GM03348 (cell line): ENCODE results near the gene SLC9A3.

Source experiments
- DNase-seq: peaks from one replicate; pipeline ENCODE4 v3.0.0; 2012; ENCODE audit warnings: low spot score

Gene SLC9A3

GRCh38 chr5:442335-443238, 81.7 kb downstream of the SLC9A3 start, which contains the start of gene EXOC3:
TSS of gene EXOC3 (plus strand) at chr5:443176. CDS start at chr5:446206, 3,030 bp downstream.
- DNase-seq = peak; percentile 98

- no peak for DNase-seq
These were observed 82.3 kb downstream of the SLC9A3 start for GRCh38 chr5:441996-442334.

- DNase-seq = no peak
These were observed 83.6 kb downstream of the SLC9A3 start for GRCh38 chr5:440401-441201.

- DNase-seq = no peak
These were observed 84.6 kb downstream of the SLC9A3 start for GRCh38 chr5:439636-440035.

GRCh38 chr5:439181-439580, 85.1 kb downstream of the SLC9A3 start:
- no peak for DNase-seq

- DNase-seq = no peak
These were observed 85.7 kb downstream of the SLC9A3 start for GRCh38 chr5:438481-438981.

- DNase-seq = no peak
These were observed 86.9 kb downstream of the SLC9A3 start for GRCh38 chr5:437281-437771.

GRCh38 chr5:436641-436975, 87.6 kb downstream of the SLC9A3 start:
- no peak for DNase-seq

- DNase-seq = peak; percentile 63
These were observed 88.1 kb downstream of the SLC9A3 start for GRCh38 chr5:435961-436640.

- no peak for DNase-seq
These were observed 89.0 kb downstream of the SLC9A3 start for GRCh38 chr5:435156-435790.

GRCh38 chr5:434443-435146, 89.7 kb downstream of the SLC9A3 start:
- no peak for DNase-seq

- DNase-seq = no peak
These were observed 90.4 kb downstream of the SLC9A3 start for GRCh38 chr5:433836-434235.

- no peak for DNase-seq
These were observed 91.1 kb downstream of the SLC9A3 start for GRCh38 chr5:432928-433791.

- DNase-seq = no peak
These were observed 91.9 kb downstream of the SLC9A3 start for GRCh38 chr5:432201-432927.

- DNase-seq = no peak
These were observed 92.6 kb downstream of the SLC9A3 start for GRCh38 chr5:431711-432050.

GRCh38 chr5:431001-431710, 93.1 kb downstream of the SLC9A3 start:
- DNase-seq = peak; percentile 70

- DNase-seq = no peak
These were observed 93.9 kb downstream of the SLC9A3 start for GRCh38 chr5:430214-430925.

- peak; percentile 76 for DNase-seq
These were observed 94.6 kb downstream of the SLC9A3 start for GRCh38 chr5:429453-430188.
